SK-N-SH (cell line): ENCODE measurements around the gene ANO5. TPM values are rescaled to one million over a fixed set of nuclear protein-coding genes. Genes with fewer than 3 reads are reported as not detected.

ENCODE experiments used
- CTCF ChIA-PET: fragments of 300-600, 350-600 bp; formaldehyde crosslinking; extraction: SDS; loops from one replicate; lab custom pipeline; 2021; lab: Yijun Ruan, JAX
- POLR2A ChIA-PET: fragments of 350-600 bp; sonication (Branson Sonifier 250); formaldehyde crosslinking; extraction: SDS; loops from one replicate; lab custom pipeline; 2020; ENCODE audit warnings: antibody characterized with exemption, inconsistent platforms; lab: Yijun Ruan, JAX
- DNase-seq: peaks from one replicate; pipeline ENCODE4 v3.0.0; 2012
- H2AFZ ChIP-seq: fragments of 200-600 bp; sonication (generic); 2 replicates; pipeline ENCODE4 v1.8.1; 2016; ENCODE audit warnings: antibody characterized with exemption, mild to moderate bottlenecking, low read depth
- H3F3A ChIP-seq: fragments of 200-600 bp; sonication (generic); replicated peaks from 2 replicates; pipeline ENCODE3; 2016; ENCODE audit warnings: antibody characterized with exemption, mild to moderate bottlenecking; ENCODE audit not compliant: insufficient read depth
- H3K27ac ChIP-seq, 2 experiments: fragments of 200-500 bp in 1 of 2; fragments of 200-600 bp in 1 of 2; sonication (Bioruptor generic) in 1 of 2; sonication (generic), shearing (Covaris generic) in 1 of 2; 2 replicates each; pipeline versions ENCODE4 v1.5.1 to v1.6.1; 2014 to 2016; ENCODE audit warnings: low read depth in 2 of 2, inconsistent platforms in 1 of 2, low read length in 1 of 2, mild to moderate bottlenecking in 1 of 2, mixed read lengths in 1 of 2
- H3K27me3 ChIP-seq: fragments of 200-600 bp; sonication (generic), shearing (Covaris generic); 2 replicates; pipeline ENCODE4 v1.6.1; 2016; ENCODE audit warnings: mixed run types; ENCODE audit not compliant: insufficient read depth
- H3K36me3 ChIP-seq, 2 experiments: fragments of 200-500 bp in 1 of 2; fragments of 200-600 bp in 1 of 2; sonication (Bioruptor generic) in 1 of 2; sonication (generic) in 1 of 2; replicated peaks in 1 of 2; 2 replicates each; pipeline versions ENCODE3 to v1.5.1; 2014 to 2016; ENCODE audit warnings: low read length in 1 of 2, mild to moderate bottlenecking in 1 of 2; ENCODE audit not compliant: insufficient read depth in 2 of 2, control insufficient read depth in 1 of 2
- H3K4me1 ChIP-seq, 2 experiments: fragments of 200-500 bp in 1 of 2; fragments of 200-600 bp in 1 of 2; sonication (Bioruptor generic) in 1 of 2; sonication (generic), shearing (Covaris generic) in 1 of 2; 2 replicates each; pipeline versions ENCODE4 v1.5.1 to v1.6.1; 2014 to 2016; ENCODE audit warnings: low read depth in 1 of 2, low read length in 1 of 2, mixed run types in 1 of 2; ENCODE audit not compliant: insufficient read depth in 2 of 2, control insufficient read depth in 1 of 2
- H3K4me2 ChIP-seq: fragments of 200-600 bp; sonication (generic), shearing (Covaris generic); 2 replicates; pipeline ENCODE4 v1.6.1; 2017; ENCODE audit warnings: mixed run types
- H3K4me3 ChIP-seq, 2 experiments: fragments of 200-500 bp in 1 of 2; fragments of 200-600 bp in 1 of 2; sonication (Bioruptor generic) in 1 of 2; sonication (generic), shearing (Covaris generic) in 1 of 2; 2 replicates each; pipeline versions ENCODE4 v1.5.1 to v1.8.1; 2014 to 2016; ENCODE audit warnings: low read depth in 2 of 2, inconsistent platforms in 1 of 2, low read length in 1 of 2, mild to moderate bottlenecking in 1 of 2, mixed read lengths in 1 of 2, moderate library complexity in 1 of 2
- H3K79me2 ChIP-seq: fragments of 200-600 bp; sonication (generic); 2 replicates; pipeline ENCODE4 v1.8.1; 2017; ENCODE audit warnings: mild to moderate bottlenecking; ENCODE audit not compliant: insufficient read depth
- H3K9ac ChIP-seq: fragments of 200-600 bp; sonication (generic); 2 replicates; pipeline ENCODE4 v1.6.1; 2017; ENCODE audit warnings: mixed run types
- H3K9me2 ChIP-seq: fragments of 200-600 bp; sonication (generic); 2 replicates; pipeline ENCODE4 v1.6.1; 2017; ENCODE audit warnings: mixed run types
- H3K9me3 ChIP-seq: fragments of 200-600 bp; sonication (generic); 2 replicates; pipeline ENCODE4 v1.6.1; 2017; ENCODE audit warnings: mixed run types, mild to moderate bottlenecking, moderate library complexity
- H4K20me1 ChIP-seq: fragments of 200-600 bp; sonication (generic); 2 replicates; pipeline ENCODE4 v1.6.1; 2017; ENCODE audit warnings: mild to moderate bottlenecking, mixed run types; ENCODE audit not compliant: insufficient read depth
- ELF1 ChIP-seq: IDR thresholded peaks from 2 replicates; pipeline ENCODE4 v1.4.0; 2012
- FOSL2 ChIP-seq: IDR thresholded peaks from 2 replicates; pipeline ENCODE4 v1.4.0; 2012; ENCODE audit warnings: low read depth, mild to moderate bottlenecking, moderate library complexity, borderline replicate concordance
- FOXJ3 ChIP-seq: sonication (generic); formaldehyde crosslinking; IDR thresholded peaks from 2 replicates; pipeline ENCODE4 v1.5.1; 2020; ENCODE audit warnings: mild to moderate bottlenecking, missing genetic modification reagents
- IRF3 ChIP-seq: fragments of 150-350 bp; IDR thresholded peaks from 2 replicates; pipeline ENCODE4 v1.6.1; 2016; ENCODE audit warnings: mild to moderate bottlenecking, low read depth, low read length
- JUND ChIP-seq: IDR thresholded peaks from 2 replicates; pipeline ENCODE4 v1.4.0; 2012
- MEF2A ChIP-seq: IDR thresholded peaks from 2 replicates; pipeline ENCODE4 v1.4.0; 2012; ENCODE audit warnings: low read depth, borderline replicate concordance
- MXI1 ChIP-seq: IDR thresholded peaks from 2 replicates; pipeline ENCODE4 v1.6.1; 2012; ENCODE audit warnings: mild to moderate bottlenecking, low read depth, low read length, improper control_type of control experiment
- NFIC ChIP-seq: IDR thresholded peaks from 2 replicates; pipeline ENCODE4 v1.4.0; 2012; ENCODE audit warnings: borderline replicate concordance
- NRF1 ChIP-seq: IDR thresholded peaks from 2 replicates; pipeline ENCODE4 v1.6.1; 2012; ENCODE audit warnings: low read depth, mild to moderate bottlenecking, low read length
- PBX3 ChIP-seq: IDR thresholded peaks from 2 replicates; pipeline ENCODE4; 2012
- RCOR1 ChIP-seq: fragments of 150-350 bp; IDR thresholded peaks from 2 replicates; pipeline ENCODE4 v1.6.1; 2017; ENCODE audit warnings: antibody characterized with exemption, low read length
- RFX5 ChIP-seq: IDR thresholded peaks from 2 replicates; pipeline ENCODE4 v1.6.1; 2012; ENCODE audit warnings: mild to moderate bottlenecking, improper control_type of control experiment, low read length
- RXRA ChIP-seq: IDR thresholded peaks from 2 replicates; pipeline ENCODE4 v1.4.0; 2012; ENCODE audit warnings: low read depth, mild to moderate bottlenecking, borderline replicate concordance
- TAF1 ChIP-seq: IDR thresholded peaks from 2 replicates; pipeline ENCODE4 v1.6.1; 2012; ENCODE audit warnings: low read depth, mild to moderate bottlenecking, low read length, moderate library complexity, borderline replicate concordance
- USF1 ChIP-seq: IDR thresholded peaks from 2 replicates; pipeline ENCODE4 v1.4.0; 2012; ENCODE audit warnings: low read depth, borderline replicate concordance
- YY1 ChIP-seq: IDR thresholded peaks from 2 replicates; pipeline ENCODE4 v1.4.0; 2012; ENCODE audit warnings: low read depth, mild to moderate bottlenecking
- WGBS: methylation state at CpG from one replicate; pipeline ENCODE4 v1.1.6; 2017; ENCODE audit warnings: low lambda C conversion rate; 5-methylcytosine and 5-hydroxymethylcytosine counted together
- polyA plus RNA-seq, 3 experiments: library from polyadenylated mRNA; depleted of rRNA; stranded (reverse); fragments of >200 nt; gene quantifications; 2 replicates each; pipeline ENCODE4 v1.2.3, GENCODE V29; 2012
- TF ChIP-seq, protein P1 (sequence below): IDR thresholded peaks from 2 replicates; pipeline ENCODE4 v1.4.0; 2012; ENCODE audit warnings: low read depth
- TF ChIP-seq, protein P2 (sequence below): IDR thresholded peaks from 2 replicates; pipeline ENCODE4 v1.4.0; 2012; ENCODE audit warnings: low read depth, borderline replicate concordance

Gene ANO5
- polyA plus RNA-seq, 1 of the 3 experiments (the other 2 are of a cell fraction) = 0.15 TPM

DNA sequence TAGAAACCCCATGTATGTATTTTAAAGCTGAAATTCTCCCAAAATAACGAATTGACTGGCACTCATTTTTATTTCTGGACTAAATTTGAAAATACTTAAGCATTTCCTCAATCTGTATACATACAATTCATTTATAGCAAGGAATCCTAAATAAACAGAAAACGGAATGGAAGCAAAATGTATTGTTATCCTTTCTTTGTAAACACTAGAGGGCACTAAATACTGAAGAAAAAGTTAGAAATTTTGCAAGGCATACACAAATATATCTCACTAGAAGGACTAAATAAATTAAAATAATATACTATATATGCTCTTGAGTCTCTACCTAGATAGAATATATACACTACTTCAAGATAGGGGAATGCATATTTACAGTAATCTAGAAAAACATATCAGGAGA, 23.1 kb upstream of the ANO5 start (continued):
- TF ChIP-seq USF1 = no peak
- no peak for TF ChIP-seq TAF1

DNA sequence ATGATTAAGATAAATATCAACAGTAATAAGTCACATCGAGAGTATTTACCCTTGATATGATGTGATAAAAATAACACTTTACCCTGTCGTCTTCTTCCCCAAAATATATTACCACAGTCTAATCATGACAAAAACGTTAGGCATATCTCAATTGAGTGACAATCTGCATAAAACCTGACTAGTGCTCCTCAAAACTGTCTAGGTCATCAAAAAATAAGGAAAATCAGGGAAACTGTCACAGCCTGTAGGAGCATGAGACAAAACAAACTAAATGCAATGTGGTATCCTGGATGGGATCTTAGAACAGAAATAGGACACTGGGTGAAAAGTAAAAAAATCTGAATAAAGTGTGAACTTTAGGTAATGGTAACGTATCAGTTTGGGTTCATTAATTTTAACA, 19.4 kb upstream of the ANO5 start:
- DNase-seq = no peak
- no peaks in the 10 kb centered on the region for H4K20me1 ChIP-seq
- no peak overlapping the region for H3K27ac ChIP-seq
- H3K79me2 ChIP-seq = no peaks in the 10 kb centered on the region
- no peaks in the 10 kb centered on the region for H3K9me3 ChIP-seq
- no peak overlapping the region for H3K4me2 ChIP-seq
- no peaks in the 10 kb centered on the region for H3K36me3 ChIP-seq
- WGBS = 40% methylated on average over 4 of the region's 4 CpGs
- no peak overlapping the region for H3K9ac ChIP-seq
- ChIA-PET CTCF (interaction anchor here (6.5 kb wide), 1 partner anchor 130 kb away, joined by 104 read pairs; no protein-coding TSS in a partner anchor), POLR2A (no interaction called here)
- H3K9me2 ChIP-seq = no peaks in the 10 kb centered on the region
- no peaks in the 10 kb centered on the region; a peak in 1 of 4 replicates for H3K4me1 ChIP-seq
- H3K27me3 ChIP-seq = no peaks in the 10 kb centered on the region
- no peaks in the 10 kb centered on the region for H3F3A ChIP-seq
- H3K4me3 ChIP-seq = no peak overlapping the region
- H2AFZ ChIP-seq = no peak overlapping the region
- TF ChIP-seq RFX5 = no peak
- no peak for TF ChIP-seq JUND
- TF ChIP-seq PBX3 = no peak
- no peak for TF ChIP-seq YY1
- TF ChIP-seq RXRA = no peak
- no peak for TF ChIP-seq FOXJ3
- TF ChIP-seq ELF1 = no peak
- TF ChIP-seq, protein P1, sequence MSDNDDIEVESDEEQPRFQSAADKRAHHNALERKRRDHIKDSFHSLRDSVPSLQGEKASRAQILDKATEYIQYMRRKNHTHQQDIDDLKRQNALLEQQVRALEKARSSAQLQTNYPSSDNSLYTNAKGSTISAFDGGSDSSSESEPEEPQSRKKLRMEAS = no peak
- no peak for TF ChIP-seq NFIC
- no peak for TF ChIP-seq TAF1
- no peak for TF ChIP-seq MXI1
- TF ChIP-seq NRF1 = no peak
- no peak for TF ChIP-seq FOSL2
- TF ChIP-seq IRF3 = no peak
- no peak for TF ChIP-seq RCOR1
- no peak for TF ChIP-seq MEF2A
- TF ChIP-seq, protein P2, sequence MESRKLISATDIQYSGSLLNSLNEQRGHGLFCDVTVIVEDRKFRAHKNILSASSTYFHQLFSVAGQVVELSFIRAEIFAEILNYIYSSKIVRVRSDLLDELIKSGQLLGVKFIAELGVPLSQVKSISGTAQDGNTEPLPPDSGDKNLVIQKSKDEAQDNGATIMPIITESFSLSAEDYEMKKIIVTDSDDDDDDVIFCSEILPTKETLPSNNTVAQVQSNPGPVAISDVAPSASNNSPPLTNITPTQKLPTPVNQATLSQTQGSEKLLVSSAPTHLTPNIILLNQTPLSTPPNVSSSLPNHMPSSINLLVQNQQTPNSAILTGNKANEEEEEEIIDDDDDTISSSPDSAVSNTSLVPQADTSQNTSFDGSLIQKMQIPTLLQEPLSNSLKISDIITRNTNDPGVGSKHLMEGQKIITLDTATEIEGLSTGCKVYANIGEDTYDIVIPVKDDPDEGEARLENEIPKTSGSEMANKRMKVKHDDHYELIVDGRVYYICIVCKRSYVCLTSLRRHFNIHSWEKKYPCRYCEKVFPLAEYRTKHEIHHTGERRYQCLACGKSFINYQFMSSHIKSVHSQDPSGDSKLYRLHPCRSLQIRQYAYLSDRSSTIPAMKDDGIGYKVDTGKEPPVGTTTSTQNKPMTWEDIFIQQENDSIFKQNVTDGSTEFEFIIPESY = no peak
- TF ChIP-seq, all 33 proteins: peak for 0
